WERI-Rb-1 (cell line): ENCODE measurements around the gene SRSF1.

Source experiments
- DNase-seq: peaks from one replicate; pipeline ENCODE4 v3.0.0-alpha.2; 2020
- H3K27ac ChIP-seq: fragments of 250-450 bp; sonication (Bioruptor Pico); 2 replicates; pipeline ENCODE4 v1.5.1; 2020; ENCODE audit warnings: mild to moderate bottlenecking, moderate library complexity
- H3K27me3 ChIP-seq: fragments of 250-450 bp; sonication (Bioruptor Pico); 2 replicates; pipeline ENCODE4 v1.5.1; 2021; ENCODE audit warnings: mild to moderate bottlenecking, low read depth, moderate library complexity; ENCODE audit not compliant: insufficient read depth, severe bottlenecking
- H3K36me3 ChIP-seq: fragments of 250-450 bp; sonication (Bioruptor Pico); 2 replicates; pipeline ENCODE4 v1.5.1; 2020; ENCODE audit warnings: mild to moderate bottlenecking, moderate library complexity
- H3K4me3 ChIP-seq: 2 replicates; pipeline ENCODE4 v1.5.1; 2011; ENCODE audit warnings: low read depth, mild to moderate bottlenecking, control low read depth, low read length
- H3K9me3 ChIP-seq: fragments of 250-450 bp; sonication (Bioruptor Pico); 2 replicates; pipeline ENCODE4 v1.5.1; 2021; ENCODE audit warnings: mild to moderate bottlenecking, moderate library complexity; ENCODE audit not compliant: severe bottlenecking
- TF ChIP-seq, protein P1 (sequence below): IDR thresholded peaks from 2 replicates; pipeline ENCODE4 v1.5.1; 2011; ENCODE audit warnings: low read depth, mild to moderate bottlenecking, control low read depth, inconsistent platforms, low read length

SRSF1 gene

DNA sequence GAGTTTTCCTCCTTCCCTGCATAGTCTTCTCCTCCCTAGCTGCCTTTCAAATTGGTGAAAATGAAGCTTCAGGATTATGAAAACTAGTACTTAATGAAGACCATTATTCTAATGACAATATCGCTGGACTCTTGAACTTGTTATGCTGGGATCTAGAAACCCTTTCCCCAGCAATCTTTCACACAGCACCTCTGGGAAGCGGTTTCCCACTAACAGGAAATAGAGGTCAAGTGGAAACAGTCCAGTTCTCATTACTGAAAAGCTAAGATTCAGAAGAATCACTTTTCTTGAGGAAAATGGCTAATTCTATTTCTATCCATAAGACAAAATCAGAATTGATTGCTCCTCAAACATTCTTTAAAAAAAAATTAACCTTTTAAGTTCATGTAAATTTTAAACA, 17.0 kb downstream of the SRSF1 start:
- no peaks in the 10 kb centered on the region for H3K9me3 ChIP-seq
- H3K27ac ChIP-seq = no peak overlapping the region
- no peak for DNase-seq
- H3K27me3 ChIP-seq = no peaks in the 10 kb centered on the region
- TF ChIP-seq, protein P1, sequence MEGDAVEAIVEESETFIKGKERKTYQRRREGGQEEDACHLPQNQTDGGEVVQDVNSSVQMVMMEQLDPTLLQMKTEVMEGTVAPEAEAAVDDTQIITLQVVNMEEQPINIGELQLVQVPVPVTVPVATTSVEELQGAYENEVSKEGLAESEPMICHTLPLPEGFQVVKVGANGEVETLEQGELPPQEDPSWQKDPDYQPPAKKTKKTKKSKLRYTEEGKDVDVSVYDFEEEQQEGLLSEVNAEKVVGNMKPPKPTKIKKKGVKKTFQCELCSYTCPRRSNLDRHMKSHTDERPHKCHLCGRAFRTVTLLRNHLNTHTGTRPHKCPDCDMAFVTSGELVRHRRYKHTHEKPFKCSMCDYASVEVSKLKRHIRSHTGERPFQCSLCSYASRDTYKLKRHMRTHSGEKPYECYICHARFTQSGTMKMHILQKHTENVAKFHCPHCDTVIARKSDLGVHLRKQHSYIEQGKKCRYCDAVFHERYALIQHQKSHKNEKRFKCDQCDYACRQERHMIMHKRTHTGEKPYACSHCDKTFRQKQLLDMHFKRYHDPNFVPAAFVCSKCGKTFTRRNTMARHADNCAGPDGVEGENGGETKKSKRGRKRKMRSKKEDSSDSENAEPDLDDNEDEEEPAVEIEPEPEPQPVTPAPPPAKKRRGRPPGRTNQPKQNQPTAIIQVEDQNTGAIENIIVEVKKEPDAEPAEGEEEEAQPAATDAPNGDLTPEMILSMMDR = no peak
- H3K36me3 ChIP-seq = peaks cover 15% of the 10 kb centered on the region
- no peak overlapping the region for H3K4me3 ChIP-seq

- TF ChIP-seq, protein P1 = 0 out of 2 replicates have a peak, but pooled peaks have one; percentile 14
- H3K27ac ChIP-seq = peak overlapping the region; percentile 98
- peak overlapping the region; percentile 85 for H3K4me3 ChIP-seq
- peak; percentile 87 for DNase-seq
- H3K9me3 ChIP-seq = no peaks in the 10 kb centered on the region
- H3K36me3 ChIP-seq = peaks cover 29% of the 10 kb centered on the region
- no peaks in the 10 kb centered on the region for H3K27me3 ChIP-seq
Observed at GRCh38 chr17:57988301-57989250, 18.5 kb downstream of the SRSF1 start.

DNA sequence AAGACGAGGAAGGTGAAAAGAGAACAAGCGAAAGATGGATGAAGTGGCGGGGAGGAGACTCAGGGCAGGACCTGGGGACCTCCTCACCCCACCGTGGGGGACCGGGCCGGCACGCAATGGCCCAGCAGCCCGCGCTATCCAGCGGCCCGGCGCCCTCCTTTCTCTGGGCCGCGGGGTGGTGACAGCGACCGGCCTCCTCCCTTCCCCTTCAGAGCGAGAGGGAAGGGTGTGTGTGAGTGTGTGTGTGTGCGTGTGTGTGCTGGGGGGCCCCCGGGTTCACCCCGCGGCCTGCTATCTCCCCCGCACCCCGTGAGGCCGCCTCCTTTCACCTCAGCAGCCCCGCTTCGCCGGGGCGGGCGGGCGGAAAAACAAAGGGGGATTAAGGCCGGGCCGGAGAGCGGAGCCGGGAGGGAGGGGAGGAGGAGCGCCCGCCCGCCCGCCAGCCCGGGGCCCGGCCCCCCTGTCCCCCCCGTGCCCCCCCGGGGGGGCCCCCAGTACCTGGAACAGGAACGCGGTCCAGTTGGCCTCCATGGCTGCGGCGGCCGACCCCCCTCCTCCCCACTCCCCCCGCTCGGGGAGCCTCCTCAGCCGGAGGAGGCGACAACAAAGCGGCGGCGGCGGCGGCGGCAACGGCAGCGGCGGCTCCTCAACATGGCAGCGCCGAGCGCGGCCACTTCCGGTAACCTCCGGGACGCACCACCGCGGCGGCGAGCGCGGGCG, 19.3 kb downstream of the SRSF1 start, which contains the start of gene VEZF1:
TSS of gene VEZF1 (minus strand) at position 674 of the 720 bp plus-strand sequence. CDS start at position 531, 143 bp downstream.
- TF ChIP-seq, protein P1 = no peak
- peak; percentile 93 for DNase-seq
- Histone ChIP-seq H3K27me3 (no peaks in the 10 kb centered on the region), H3K27ac (peak within 1 kb of the TSS; percentile 98), H3K36me3 (peaks cover 36% of the 10 kb centered on the region), H3K9me3 (no peaks in the 10 kb centered on the region), H3K4me3 (peak within 1 kb of the TSS; percentile 85)

DNA sequence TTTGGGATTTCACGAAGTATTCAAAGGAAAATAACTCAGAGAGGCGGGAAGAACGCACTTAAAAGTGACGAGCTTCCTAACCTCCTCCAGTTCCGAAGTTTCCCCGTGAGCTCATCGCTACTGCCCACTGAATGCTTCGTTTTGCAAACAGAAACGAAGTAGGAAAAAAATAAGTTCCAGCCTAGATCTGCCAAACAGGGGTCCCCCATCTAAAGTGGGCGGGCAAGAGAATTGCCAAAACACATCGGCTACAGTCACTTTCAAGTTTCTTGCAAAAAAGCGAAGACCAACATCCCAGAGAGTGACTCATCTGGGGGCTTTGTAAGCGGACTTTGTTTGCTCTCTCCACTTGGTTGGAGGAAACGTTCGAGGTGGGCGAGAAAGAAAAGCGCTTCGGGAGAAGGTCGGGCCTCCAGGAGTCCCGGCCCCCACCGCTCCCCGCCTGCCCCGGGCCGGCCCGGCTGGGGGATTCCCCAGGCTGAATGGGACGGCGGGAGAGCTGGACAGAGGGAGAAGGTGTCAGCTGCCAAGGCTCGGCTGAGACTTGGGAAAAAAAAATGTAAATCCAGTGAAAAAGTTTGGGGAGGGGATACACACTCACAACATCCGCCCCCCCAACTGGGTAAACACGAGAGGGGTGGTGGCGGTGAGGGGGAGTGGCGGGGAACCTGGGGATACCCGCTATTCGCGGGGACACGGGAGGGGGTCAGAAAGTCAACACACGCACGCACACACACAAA, 20.0 kb downstream of the SRSF1 start:
- peak overlapping the region; percentile 85 for H3K4me3 ChIP-seq
- TF ChIP-seq, protein P1 = no peak
- H3K9me3 ChIP-seq = no peaks in the 10 kb centered on the region
- peaks cover 44% of the 10 kb centered on the region for H3K36me3 ChIP-seq
- peak overlapping the region; percentile 98 for H3K27ac ChIP-seq
- no peaks in the 10 kb centered on the region for H3K27me3 ChIP-seq
- DNase-seq = peak; percentile 32

- Histone ChIP-seq H3K27ac (peak overlapping the region; percentile 6), H3K36me3 (peaks cover 57% of the 10 kb centered on the region), H3K9me3 (no peaks in the 10 kb centered on the region), H3K4me3 (0 out of 2 replicates have a peak overlapping the region, but pooled peaks have one; percentile 85), H3K27me3 (no peaks in the 10 kb centered on the region)
- no peak for DNase-seq
- TF ChIP-seq, protein P1 = no peak
Observed at GRCh38 chr17:57985675-57985974, 21.4 kb downstream of the SRSF1 start.
